ENCODE results near the gene S100Z.
"Not testable (repeated sequence)": the region's sequence is repeated elsewhere in the genome, so short reads cannot be mapped to it uniquely, and the experiment has no call there.

The S100Z gene

DNA sequence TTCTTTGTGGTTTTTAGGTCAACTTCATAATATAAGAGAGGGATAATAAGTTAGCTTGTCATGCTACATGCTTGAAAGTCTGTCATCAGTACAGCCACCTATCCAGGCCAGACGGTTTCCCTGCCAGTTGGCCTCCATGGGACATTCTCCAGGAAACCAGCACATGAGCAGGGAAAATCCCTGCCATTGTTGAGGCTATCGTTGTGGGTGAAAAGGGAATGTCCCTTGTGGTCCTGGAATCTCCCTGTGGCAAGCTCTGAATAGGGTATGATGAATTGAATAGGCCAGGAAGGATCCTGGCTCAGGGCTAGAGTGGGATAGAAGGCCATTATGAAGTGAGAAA lies 18.7 kb upstream of the S100Z start:
- no peak for DNase-seq

DNA sequence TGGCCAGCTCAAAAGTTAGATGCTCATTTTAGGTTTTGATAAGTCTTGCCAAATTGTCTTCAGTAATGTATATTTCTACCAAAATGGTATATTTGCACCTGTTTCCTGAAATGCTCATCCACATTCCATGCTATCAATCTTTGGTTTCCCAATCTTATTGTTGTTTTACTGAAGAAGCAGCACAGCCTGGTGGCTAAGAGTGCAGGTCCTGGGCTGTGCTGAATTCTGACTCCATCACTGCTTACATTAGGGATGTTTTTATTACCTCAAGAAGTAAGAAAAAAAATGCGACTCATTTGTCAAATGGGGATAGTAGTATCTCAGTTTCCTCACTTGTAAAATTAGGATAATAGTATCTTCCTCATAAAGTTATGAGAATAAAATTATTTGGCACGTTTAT lies 13.6 kb upstream of the S100Z start:
- no peak for DNase-seq

DNA sequence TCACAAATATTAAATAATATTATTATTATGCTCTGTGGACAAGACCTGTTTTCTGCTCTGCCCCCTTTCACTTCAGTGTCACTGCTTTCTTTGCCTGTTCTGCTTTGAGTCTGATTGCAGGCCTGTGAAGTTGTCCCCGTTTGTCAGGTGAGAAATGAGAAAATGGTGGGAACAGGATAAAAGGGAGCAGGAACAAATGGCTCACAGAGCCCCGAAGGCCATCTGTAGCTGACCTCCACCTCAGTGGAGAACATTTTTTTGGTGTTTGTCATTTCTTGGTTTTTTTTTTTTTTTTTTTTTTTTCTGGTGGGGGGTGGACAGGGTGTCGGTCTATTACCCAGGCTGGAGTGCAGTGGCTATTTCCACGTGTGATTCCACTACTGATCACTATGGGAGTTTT lies 13.2 kb upstream of the S100Z start:
- DNase-seq, result no peak

DNA sequence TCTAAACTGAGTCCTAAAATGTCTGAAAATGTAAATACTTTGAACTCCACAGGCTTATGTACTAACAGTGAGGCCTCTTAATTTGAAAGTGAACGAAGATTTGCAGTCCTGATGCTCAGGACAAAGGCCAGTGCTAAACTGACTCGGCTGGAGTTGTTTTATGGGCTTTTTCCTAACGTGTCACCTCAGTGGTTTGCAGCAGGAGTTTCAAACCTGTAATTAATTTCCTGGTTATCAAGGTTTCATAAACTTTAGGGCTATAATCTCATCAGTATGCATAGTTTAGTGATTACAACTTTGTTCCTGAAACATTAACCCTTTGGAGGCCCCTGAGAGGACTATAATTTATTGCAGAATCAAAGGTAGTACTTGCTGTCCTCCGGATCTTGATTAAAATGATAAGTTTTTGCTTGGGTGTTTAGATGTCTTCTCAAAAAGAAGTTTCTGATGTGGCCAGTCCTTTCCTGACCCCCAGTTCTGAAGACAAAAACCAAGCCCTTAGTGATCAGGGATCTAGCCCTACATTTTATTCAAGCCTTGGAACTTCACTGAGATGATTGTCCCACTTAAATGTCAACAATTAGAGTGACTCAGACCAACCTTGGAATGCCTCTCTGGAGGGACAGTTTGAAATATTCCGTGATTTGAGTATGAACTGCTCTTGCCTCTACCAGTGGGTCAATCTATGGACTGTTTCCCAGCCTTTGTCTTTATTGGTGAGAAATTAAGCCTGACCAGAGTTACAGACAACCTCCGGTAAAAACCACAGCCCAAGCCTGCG lies 11.1 kb upstream of the S100Z start:
- DNase-seq, result no peak

GRCh38 chr5:76841361-76841760 lies 8.5 kb upstream of the S100Z start:
- DNase-seq, result no peak

- DNase-seq, result no peak
Measured at GRCh38 chr5:76845890-76846289, 3.9 kb upstream of the S100Z start.

DNA sequence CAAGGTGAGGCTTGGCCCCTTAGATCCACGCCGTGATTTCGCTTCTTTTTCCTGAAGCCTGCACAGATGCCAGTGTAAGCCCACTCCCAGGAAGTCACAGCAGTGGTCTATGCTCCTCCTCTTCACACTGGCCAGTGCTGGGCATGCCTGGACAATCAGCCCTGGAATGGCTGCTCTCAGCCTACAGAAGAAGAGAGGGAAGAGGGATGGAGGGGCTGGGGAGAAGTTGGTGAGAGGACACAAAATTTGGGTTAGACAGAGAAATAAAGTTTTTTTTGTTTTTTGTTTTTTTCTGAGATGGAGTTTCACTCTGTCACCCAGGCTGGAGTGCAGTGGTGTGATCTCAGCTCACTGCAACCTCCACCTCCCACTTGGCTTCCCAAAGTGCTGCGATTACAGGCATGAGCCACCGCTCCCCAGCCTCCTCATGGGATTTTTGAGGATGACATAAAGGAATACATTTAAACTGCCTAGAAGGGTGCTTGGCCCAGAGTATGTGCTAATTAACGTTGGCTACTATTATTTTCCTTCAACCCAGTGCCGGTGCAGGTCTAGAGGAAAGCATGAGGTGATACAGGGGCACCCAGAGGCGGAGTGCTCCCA lies 830 bp downstream of the S100Z start:
- DNase-seq, result no peak

DNA sequence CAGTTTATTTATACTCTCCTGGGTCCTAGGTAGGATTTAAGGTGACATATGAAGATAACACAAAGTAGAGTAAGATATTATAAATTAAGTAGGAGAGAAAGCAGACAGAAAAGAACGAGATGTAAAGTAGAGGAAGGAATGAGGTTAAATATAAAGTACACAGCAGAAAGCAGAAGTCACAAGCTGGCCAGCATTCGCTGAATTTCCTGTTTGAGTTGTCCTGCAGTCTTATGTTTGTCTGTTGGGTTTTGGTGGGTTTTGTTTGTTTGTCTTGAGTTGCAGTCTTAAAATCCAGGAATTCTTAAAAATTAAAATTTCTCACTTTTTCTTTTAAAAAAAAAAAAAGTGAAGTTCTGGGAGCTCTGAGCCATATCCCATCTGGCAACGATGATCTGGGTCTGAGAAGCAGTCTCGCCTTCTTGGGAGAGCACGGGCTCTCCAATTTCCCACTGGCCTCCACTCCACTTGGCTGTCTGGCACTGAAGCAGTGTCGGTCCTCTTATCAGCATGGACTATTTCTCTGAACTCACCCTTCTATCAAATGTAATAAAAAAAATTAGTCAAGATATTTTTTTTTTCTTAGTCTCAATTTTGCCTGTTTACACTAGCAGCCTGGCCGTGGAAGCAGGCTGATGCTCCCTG lies 2.0 kb downstream of the S100Z start:
- no peak for DNase-seq

DNA sequence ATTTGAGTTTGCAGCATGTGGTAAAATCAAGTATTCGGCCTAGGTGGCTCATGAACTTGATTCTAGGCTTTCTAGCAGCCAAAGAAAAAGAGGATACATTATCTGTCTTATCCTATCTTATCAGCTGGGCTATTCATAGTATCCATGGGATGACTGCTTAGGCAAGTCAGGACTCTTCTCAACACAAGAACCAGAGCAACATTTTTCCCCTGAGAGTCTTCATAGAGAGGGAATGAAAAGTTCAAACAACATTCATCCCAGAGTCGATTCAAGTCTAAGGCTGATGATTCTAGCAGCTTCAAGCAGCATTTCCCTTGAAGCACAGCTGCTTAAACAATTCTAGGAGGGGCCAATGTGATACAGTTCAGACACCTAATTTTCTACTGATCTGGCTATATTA lies 3.0 kb downstream of the S100Z start:
- DNase-seq, result no peak

DNA sequence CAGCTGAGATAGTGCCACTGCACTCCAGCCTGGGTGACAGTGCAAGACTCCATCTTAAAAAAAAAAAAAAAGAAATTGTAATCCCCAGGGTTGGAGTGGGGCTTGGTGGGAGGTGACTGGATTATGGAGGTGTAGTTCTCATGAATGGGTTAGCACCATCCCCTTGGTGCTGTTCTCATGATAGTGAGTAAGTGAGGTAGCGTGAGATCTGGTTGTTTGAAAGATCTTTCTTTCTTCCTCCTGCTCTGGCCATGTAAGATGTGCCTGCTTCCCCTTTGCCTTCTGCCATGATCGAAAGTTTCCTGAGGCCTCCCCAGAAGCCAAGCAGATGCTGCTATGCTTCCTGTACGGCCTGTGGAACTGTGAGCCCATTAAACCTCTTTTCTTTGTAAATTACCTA lies 3.9 kb downstream of the S100Z start:
- DNase-seq, result not testable (repeated sequence)

- DNase-seq, result no peak
Measured at GRCh38 chr5:76854644-76855043, 4.8 kb downstream of the S100Z start.

GRCh38 chr5:76855501-76855900 lies 5.7 kb downstream of the S100Z start:
- not testable (repeated sequence) for DNase-seq

GRCh38 chr5:76855961-76856360 lies 6.1 kb downstream of the S100Z start:
- no peak for DNase-seq

- not testable (repeated sequence) for DNase-seq
Measured at GRCh38 chr5:76856800-76857199, 7.0 kb downstream of the S100Z start.

DNA sequence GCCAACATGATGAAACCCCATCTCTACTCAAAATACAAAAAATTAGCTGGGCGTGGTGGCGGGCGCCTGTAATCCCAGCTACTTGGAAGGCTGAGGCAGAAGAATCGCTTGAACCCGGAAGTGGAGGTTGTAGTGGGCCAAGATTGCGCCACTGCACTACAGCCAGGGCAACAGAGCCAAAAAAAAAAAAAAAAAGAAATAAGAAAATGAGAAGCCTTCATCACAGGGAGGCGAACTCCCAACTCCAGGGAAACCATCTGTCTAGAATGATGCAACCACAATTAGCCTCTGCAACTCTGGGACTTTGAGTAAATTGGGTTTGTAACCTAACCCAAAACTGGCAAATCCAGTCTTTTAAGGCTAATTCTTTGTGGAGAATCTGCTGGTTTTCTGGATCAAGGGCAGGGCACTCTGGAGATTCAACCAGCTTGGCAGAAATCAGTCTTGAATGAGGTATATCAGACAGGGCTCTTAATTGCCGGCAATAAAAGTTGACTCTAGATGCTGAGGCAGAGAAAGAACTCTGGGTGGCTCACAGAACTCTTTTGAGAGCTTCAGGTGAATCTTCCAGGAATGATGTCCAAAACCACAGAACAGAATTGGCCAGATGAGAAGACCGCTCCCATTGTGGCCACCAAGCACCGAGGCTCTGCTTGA lies 9.9 kb downstream of the S100Z start:
- no peak for DNase-seq

- no peak for DNase-seq
Measured at GRCh38 chr5:76861612-76862011, 11.8 kb downstream of the S100Z start.

DNA sequence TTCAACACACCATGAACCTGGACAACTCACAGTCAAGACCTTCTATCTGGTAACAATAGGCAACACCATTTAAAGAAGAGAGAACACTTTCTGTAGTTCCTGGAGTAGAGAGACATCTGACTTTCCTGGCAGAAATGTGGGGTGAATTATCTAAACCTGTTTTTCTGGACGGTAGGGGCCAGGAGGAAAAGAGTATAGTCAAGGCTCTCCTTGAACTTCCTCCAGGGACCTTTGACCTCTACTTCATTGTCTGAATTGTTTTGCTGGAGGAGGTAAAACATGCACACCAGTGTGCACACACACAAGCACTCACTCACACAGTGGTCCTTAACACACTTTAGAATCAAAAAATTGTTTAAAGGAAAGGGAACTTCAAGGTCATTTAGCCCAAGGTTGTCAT lies 13.2 kb downstream of the S100Z start:
- DNase-seq, result no peak

GRCh38 chr5:76866503-76866902 lies 16.7 kb downstream of the S100Z start:
- no peak for DNase-seq

- no peak for DNase-seq
Measured at GRCh38 chr5:76867038-76867437, 17.2 kb downstream of the S100Z start.

GRCh38 chr5:76867827-76868693 lies 18.2 kb downstream of the S100Z start:
- DNase-seq, result peak; percentile 48

GRCh38 chr5:76870046-76870445 lies 20.2 kb downstream of the S100Z start:
- no peak for DNase-seq

DNA sequence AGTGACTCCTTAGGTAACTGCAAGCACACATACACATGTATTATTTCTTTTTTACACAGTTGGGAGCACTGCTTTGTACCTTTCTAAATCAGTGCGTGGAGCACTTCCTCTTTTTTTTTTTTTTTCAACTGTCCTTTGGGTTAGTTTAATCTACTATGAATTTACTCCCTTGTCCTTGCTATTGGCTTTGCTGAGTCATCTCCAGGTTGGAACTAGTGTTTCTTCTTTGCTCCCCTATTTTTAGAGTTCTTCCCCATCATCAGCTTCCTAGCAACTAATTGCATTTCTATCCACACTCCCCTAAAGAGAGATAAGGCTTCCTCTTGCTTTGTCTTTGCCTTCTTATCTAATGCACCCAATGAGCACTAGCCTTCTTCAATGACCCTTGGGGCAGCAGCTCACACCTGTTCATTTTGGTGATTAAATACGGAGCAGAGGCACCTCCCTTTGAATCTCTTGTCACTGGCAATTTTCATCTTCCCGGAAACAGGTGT lies 24.3 kb downstream of the S100Z start:
- DNase-seq, result peak; percentile 83
